ENCODE data around the gene MPV17.
A peak's percentile ranks its signal among the peaks of the same experiment; 100 is the strongest.

MPV17 gene

GRCh38 chr2:27369471-27370025 is 46.7 kb upstream of the MPV17 start:
- H3K36me3 ChIP-seq (ENCODE audit: control insufficient read depth, low read length): peaks cover 76% of the 10 kb centered on the region
- TF ChIP-seq, protein P1, sequence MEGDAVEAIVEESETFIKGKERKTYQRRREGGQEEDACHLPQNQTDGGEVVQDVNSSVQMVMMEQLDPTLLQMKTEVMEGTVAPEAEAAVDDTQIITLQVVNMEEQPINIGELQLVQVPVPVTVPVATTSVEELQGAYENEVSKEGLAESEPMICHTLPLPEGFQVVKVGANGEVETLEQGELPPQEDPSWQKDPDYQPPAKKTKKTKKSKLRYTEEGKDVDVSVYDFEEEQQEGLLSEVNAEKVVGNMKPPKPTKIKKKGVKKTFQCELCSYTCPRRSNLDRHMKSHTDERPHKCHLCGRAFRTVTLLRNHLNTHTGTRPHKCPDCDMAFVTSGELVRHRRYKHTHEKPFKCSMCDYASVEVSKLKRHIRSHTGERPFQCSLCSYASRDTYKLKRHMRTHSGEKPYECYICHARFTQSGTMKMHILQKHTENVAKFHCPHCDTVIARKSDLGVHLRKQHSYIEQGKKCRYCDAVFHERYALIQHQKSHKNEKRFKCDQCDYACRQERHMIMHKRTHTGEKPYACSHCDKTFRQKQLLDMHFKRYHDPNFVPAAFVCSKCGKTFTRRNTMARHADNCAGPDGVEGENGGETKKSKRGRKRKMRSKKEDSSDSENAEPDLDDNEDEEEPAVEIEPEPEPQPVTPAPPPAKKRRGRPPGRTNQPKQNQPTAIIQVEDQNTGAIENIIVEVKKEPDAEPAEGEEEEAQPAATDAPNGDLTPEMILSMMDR (IDR thresholded peaks at IDR 0.05; ENCODE audit: low read depth, low read length, poor library complexity, severe bottlenecking): no peak
- TF ChIP-seq EZH2phosphoT487 (IDR thresholded peaks at IDR 0.05; ENCODE audit: borderline replicate concordance, low read length): no peak
- peaks cover 57% of the 10 kb centered on the region for H3K79me2 ChIP-seq (ENCODE audit: control insufficient read depth, low read length)

GRCh38 chr2:27363933-27364332 is 41.0 kb upstream of the MPV17 start:
- peaks cover 57% of the 10 kb centered on the region for H3K36me3 ChIP-seq (ENCODE audit: control insufficient read depth, low read length)
- TF ChIP-seq, protein P1 (IDR thresholded peaks at IDR 0.05; ENCODE audit: low read depth, low read length, poor library complexity, severe bottlenecking): no peak
- TF ChIP-seq EZH2phosphoT487 (IDR thresholded peaks at IDR 0.05; ENCODE audit: borderline replicate concordance, low read length): no peak
- H3K4me2 ChIP-seq (ENCODE audit: low read length): no peak overlapping the region
- H3K9me2 ChIP-seq (replicated peaks; ENCODE audit: control insufficient read depth, low read length): no peaks in the 10 kb centered on the region
- peaks cover 31% of the 10 kb centered on the region for H3K79me2 ChIP-seq (ENCODE audit: control insufficient read depth, low read length)
- H3K9me3 ChIP-seq (ENCODE audit: control insufficient read depth, insufficient read depth, low read length): no peaks in the 10 kb centered on the region
- H4K20me1 ChIP-seq (ENCODE audit: control insufficient read depth, insufficient read depth, low read depth, low read length): 0 out of 2 replicates have a peak, but pooled peaks cover 3% of the 10 kb centered on the region
- no peaks in the 10 kb centered on the region for H3K27me3 ChIP-seq (ENCODE audit: control insufficient read depth, low read length)
- no peak overlapping the region for H3K4me3 ChIP-seq (ENCODE audit: low read length)
- no peak overlapping the region for H3K27ac ChIP-seq (ENCODE audit: low read depth, low read length)
- H3F3A ChIP-seq (ENCODE audit: control insufficient read depth, insufficient read depth): peaks cover 15% of the 10 kb centered on the region
- H3K4me1 ChIP-seq (ENCODE audit: control insufficient read depth, low read length): peaks cover 5% of the 10 kb centered on the region

More at GRCh38 chr2:27369471-27370025, 46.7 kb upstream of the MPV17 start:
- Histone ChIP-seq H3K4me1 (ENCODE audit: control insufficient read depth, low read length) (peaks cover 27% of the 10 kb centered on the region), H3K27me3 (ENCODE audit: control insufficient read depth, low read length) (no peaks in the 10 kb centered on the region), H3K4me2 (ENCODE audit: low read length) (peak overlapping the region; percentile 84), H3K4me3 (ENCODE audit: low read length) (peak overlapping the region; percentile 87), H3K9me3 (ENCODE audit: control insufficient read depth, insufficient read depth, low read length) (no peaks in the 10 kb centered on the region), H3K27ac (ENCODE audit: low read depth, low read length) (peak overlapping the region; percentile 31), H4K20me1 (ENCODE audit: control insufficient read depth, insufficient read depth, low read depth, low read length) (peaks cover 4% of the 10 kb centered on the region; the same call in 1 of the 2 replicates), H3F3A (ENCODE audit: control insufficient read depth, insufficient read depth) (peaks cover 3% of the 10 kb centered on the region; the same call in 1 of the 2 replicates), H3K9me2 (replicated peaks; ENCODE audit: control insufficient read depth, low read length) (no peaks in the 10 kb centered on the region)

- no peak for TF ChIP-seq EZH2phosphoT487 (IDR thresholded peaks at IDR 0.05; ENCODE audit: borderline replicate concordance, low read length)
- TF ChIP-seq, protein P1 (IDR thresholded peaks at IDR 0.05; ENCODE audit: low read depth, low read length, poor library complexity, severe bottlenecking): no peak
- H3K4me2 ChIP-seq (ENCODE audit: low read length): no peak overlapping the region
- H4K20me1 ChIP-seq (ENCODE audit: control insufficient read depth, insufficient read depth, low read depth, low read length): 0 out of 2 replicates have a peak, but pooled peaks cover 3% of the 10 kb centered on the region
- no peaks in the 10 kb centered on the region for H3K9me3 ChIP-seq (ENCODE audit: control insufficient read depth, insufficient read depth, low read length)
- no peaks in the 10 kb centered on the region for H3K27me3 ChIP-seq (ENCODE audit: control insufficient read depth, low read length)
- H3K79me2 ChIP-seq (ENCODE audit: control insufficient read depth, low read length): peaks cover 31% of the 10 kb centered on the region
- H3K4me3 ChIP-seq (ENCODE audit: low read length): no peak overlapping the region
- H3K36me3 ChIP-seq (ENCODE audit: control insufficient read depth, low read length): peaks cover 57% of the 10 kb centered on the region
- H3F3A ChIP-seq (ENCODE audit: control insufficient read depth, insufficient read depth): peaks cover 15% of the 10 kb centered on the region
- no peak overlapping the region for H3K27ac ChIP-seq (ENCODE audit: low read depth, low read length)
- no peaks in the 10 kb centered on the region for H3K9me2 ChIP-seq (replicated peaks; ENCODE audit: control insufficient read depth, low read length)
- peaks cover 8% of the 10 kb centered on the region for H3K4me1 ChIP-seq (ENCODE audit: control insufficient read depth, low read length)
These were observed 40.0 kb upstream of the MPV17 start for GRCh38 chr2:27362678-27363420.
